Brain microvascular endothelial cell (primary cell): Measurements from ENCODE around the gene KMT5C.

Experiments used
- DNase-seq: peaks from one replicate; pipeline ENCODE4 v3.0.0-alpha.2; 2020
- H3K27ac ChIP-seq: fragments of 250-450 bp; sonication (Bioruptor Pico); 2 replicates; pipeline ENCODE4 v1.5.1; 2020; ENCODE audit warnings: mild to moderate bottlenecking, moderate library complexity
- H3K27me3 ChIP-seq: fragments of 250-450 bp; sonication (Bioruptor Pico); replicated peaks from 2 replicates; pipeline ENCODE4 v1.5.1; 2020; ENCODE audit warnings: mild to moderate bottlenecking
- H3K36me3 ChIP-seq: fragments of 250-450 bp; sonication (Bioruptor Pico); replicated peaks from 2 replicates; pipeline ENCODE4 v1.5.1; 2020; ENCODE audit warnings: mild to moderate bottlenecking
- H3K4me3 ChIP-seq: 2 replicates; pipeline ENCODE4 v1.5.1; 2011; ENCODE audit warnings: low read depth, mild to moderate bottlenecking, control low read depth, low read length, moderate library complexity
- in situ Hi-C: cut with HindIII; loops from 2 replicates; pipeline ENCODE4 v1.10.0; 2017; ENCODE audit warnings: low sequenced_read_pairs, low pct_ligation_motif_present
- TF ChIP-seq, protein P1 (sequence below): IDR thresholded peaks from 2 replicates; pipeline ENCODE4 v1.5.1; 2011; ENCODE audit warnings: low read depth, mild to moderate bottlenecking, moderate library complexity, low read length, control low read depth, inconsistent platforms; ENCODE audit errors: missing control alignments

KMT5C gene

GRCh38 chr19:55312621-55313512 is 26.8 kb upstream of the KMT5C start:
- Histone ChIP-seq H3K36me3 (peaks cover 9% of the 10 kb centered on the region), H3K27ac (no peak overlapping the region), H3K4me3 (no peak overlapping the region), H3K27me3 (no peaks in the 10 kb centered on the region)
- no peak for DNase-seq
- in situ Hi-C loops, result no loop called here
- TF ChIP-seq, protein P1, sequence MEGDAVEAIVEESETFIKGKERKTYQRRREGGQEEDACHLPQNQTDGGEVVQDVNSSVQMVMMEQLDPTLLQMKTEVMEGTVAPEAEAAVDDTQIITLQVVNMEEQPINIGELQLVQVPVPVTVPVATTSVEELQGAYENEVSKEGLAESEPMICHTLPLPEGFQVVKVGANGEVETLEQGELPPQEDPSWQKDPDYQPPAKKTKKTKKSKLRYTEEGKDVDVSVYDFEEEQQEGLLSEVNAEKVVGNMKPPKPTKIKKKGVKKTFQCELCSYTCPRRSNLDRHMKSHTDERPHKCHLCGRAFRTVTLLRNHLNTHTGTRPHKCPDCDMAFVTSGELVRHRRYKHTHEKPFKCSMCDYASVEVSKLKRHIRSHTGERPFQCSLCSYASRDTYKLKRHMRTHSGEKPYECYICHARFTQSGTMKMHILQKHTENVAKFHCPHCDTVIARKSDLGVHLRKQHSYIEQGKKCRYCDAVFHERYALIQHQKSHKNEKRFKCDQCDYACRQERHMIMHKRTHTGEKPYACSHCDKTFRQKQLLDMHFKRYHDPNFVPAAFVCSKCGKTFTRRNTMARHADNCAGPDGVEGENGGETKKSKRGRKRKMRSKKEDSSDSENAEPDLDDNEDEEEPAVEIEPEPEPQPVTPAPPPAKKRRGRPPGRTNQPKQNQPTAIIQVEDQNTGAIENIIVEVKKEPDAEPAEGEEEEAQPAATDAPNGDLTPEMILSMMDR, result no peak

DNA sequence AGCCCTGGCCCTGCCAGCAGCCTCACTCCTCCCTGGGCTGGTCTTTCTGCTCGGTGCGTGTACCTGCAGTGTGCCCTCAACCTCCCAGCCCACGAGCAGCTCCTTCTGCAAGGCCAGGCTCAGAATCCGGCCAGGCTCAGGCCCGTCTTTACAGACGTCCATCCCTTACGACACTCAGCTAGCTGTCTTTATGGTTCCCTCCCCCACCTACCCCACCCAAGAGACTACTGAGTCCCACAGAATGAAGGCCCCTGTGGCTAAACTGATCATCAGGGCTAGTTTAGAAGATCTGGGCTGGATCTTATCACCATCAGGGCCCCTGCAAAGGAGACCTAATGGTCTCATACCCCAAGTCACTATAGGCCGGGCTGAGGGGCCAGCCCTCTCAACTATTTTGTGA is 25.3 kb upstream of the KMT5C start:
- no peak overlapping the region for H3K4me3 ChIP-seq

GRCh38 chr19:55315956-55316525 is 23.6 kb upstream of the KMT5C start:
- TF ChIP-seq, protein P1, result no peak
- Histone ChIP-seq H3K27me3 (no peaks in the 10 kb centered on the region), H3K36me3 (no peaks in the 10 kb centered on the region), H3K27ac (no peak overlapping the region), H3K4me3 (no peak overlapping the region)
- DNase-seq, result no peak
- in situ Hi-C loops, result no loop called here

More for the DNA sequence above, 25.3 kb upstream of the KMT5C start:
- Histone ChIP-seq H3K27ac (no peak overlapping the region), H3K27me3 (no peaks in the 10 kb centered on the region), H3K36me3 (peaks cover 1% of the 10 kb centered on the region)
- in situ Hi-C loops, result no loop called here
- DNase-seq, result no peak
- TF ChIP-seq, protein P1, result no peak

DNA sequence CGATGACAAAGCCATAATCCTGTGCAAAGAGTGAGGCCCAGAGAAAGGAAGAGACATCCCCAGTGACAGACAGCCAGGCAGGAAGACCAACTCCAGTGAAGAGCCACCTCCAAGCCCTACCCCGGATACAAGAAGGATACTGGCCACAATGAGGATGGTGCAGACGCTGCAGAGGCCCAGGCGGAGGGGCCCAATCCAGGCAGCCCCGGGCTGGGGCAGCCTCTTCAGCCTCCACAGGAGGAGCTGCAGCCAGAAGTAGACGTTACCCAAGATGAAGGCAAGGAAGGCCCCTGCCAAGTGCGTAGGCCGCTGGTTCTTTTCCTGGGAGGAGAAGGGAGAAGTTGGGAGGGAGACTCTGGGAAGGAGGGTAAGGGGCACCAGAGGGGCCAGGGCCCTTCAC is 23.0 kb upstream of the KMT5C start:
- no peak for DNase-seq
- TF ChIP-seq, protein P1, result no peak
- in situ Hi-C loops, result no loop called here
- Histone ChIP-seq H3K27me3 (no peaks in the 10 kb centered on the region), H3K36me3 (no peaks in the 10 kb centered on the region), H3K4me3 (no peak overlapping the region), H3K27ac (no peak overlapping the region)

- Histone ChIP-seq H3K36me3 (no peaks in the 10 kb centered on the region), H3K4me3 (peak overlapping the region; percentile 37), H3K27ac (no peak overlapping the region), H3K27me3 (no peaks in the 10 kb centered on the region)
- in situ Hi-C loops, result no loop called here
- DNase-seq, result peak; percentile 42
- TF ChIP-seq, protein P1, result no peak
Observed at GRCh38 chr19:55319785-55320184, 19.9 kb upstream of the KMT5C start.
